Neural cell (in vitro differentiated cells): ENCODE data around the gene PCNA. TPM values are rescaled to one million over a fixed set of nuclear protein-coding genes. Genes with fewer than 3 reads are reported as not detected.

Experiments
- H2AFZ ChIP-seq: fragments of 200-600, 300-800 bp; sonication (generic), shearing (Covaris generic); 2 replicates; pipeline ENCODE4 v1.6.0; 2014; ENCODE audit warnings: low read depth, mild to moderate bottlenecking, antibody characterized with exemption, low read length, moderate library complexity
- H3F3A ChIP-seq: fragments of 200-600 bp; shearing (Covaris generic); 2 replicates; pipeline ENCODE4 v1.6.1; 2016; ENCODE audit warnings: mild to moderate bottlenecking, moderate library complexity, mixed read lengths, antibody characterized with exemption, low read length; ENCODE audit not compliant: insufficient read depth, poor library complexity, severe bottlenecking
- H3K27ac ChIP-seq: fragments of 200-600, 300-800 bp; sonication (generic), shearing (Covaris generic); 2 replicates; pipeline ENCODE4 v1.5.1; 2014; ENCODE audit warnings: mild to moderate bottlenecking, low read length, moderate library complexity
- H3K27me3 ChIP-seq: fragments of 300-800, 200-600 bp; sonication (generic), shearing (Covaris generic); 2 replicates; pipeline ENCODE4 v1.6.0; 2014; ENCODE audit warnings: mild to moderate bottlenecking, low read depth, low read length, moderate library complexity; ENCODE audit not compliant: insufficient read depth
- H3K36me3 ChIP-seq: fragments of 300-800, 200-600 bp; sonication (generic), shearing (Covaris generic); 2 replicates; pipeline ENCODE4 v1.5.1; 2014; ENCODE audit warnings: mild to moderate bottlenecking, antibody characterized with exemption, low read length, moderate library complexity; ENCODE audit not compliant: insufficient read depth
- H3K4me2 ChIP-seq: fragments of 300-800, 200-600 bp; sonication (generic), shearing (Covaris generic); 2 replicates; pipeline ENCODE4 v1.6.0; 2014; ENCODE audit warnings: mild to moderate bottlenecking, low read length
- H3K4me3 ChIP-seq: fragments of 300-800, 200-600 bp; sonication (generic), shearing (Covaris generic); 2 replicates; pipeline ENCODE4 v1.5.1; 2014; ENCODE audit warnings: mild to moderate bottlenecking, low read length, moderate library complexity
- H3K79me2 ChIP-seq: fragments of 200-600 bp; shearing (Covaris generic); replicated peaks from 2 replicates; pipeline ENCODE4 v1.6.0; 2014; ENCODE audit warnings: mild to moderate bottlenecking, low read length, moderate library complexity; ENCODE audit not compliant: insufficient read depth
- H3K9ac ChIP-seq: fragments of 300-800, 200-600 bp; sonication (generic), shearing (Covaris generic); 2 replicates; pipeline ENCODE4 v1.6.1; 2016; ENCODE audit warnings: mild to moderate bottlenecking, low read length, mixed read lengths
- H3K9me2 ChIP-seq: fragments of 200-600 bp; shearing (Covaris generic); 2 replicates; pipeline ENCODE4 v1.6.1; 2016; ENCODE audit warnings: mild to moderate bottlenecking, low read length, mixed read lengths; ENCODE audit not compliant: insufficient read depth
- H3K9me3 ChIP-seq: fragments of 200-600, 300-800 bp; sonication (generic), shearing (Covaris generic); 2 replicates; pipeline ENCODE4 v1.6.1; 2016; ENCODE audit warnings: mild to moderate bottlenecking, mixed run types, low read length, moderate library complexity, mixed read lengths
- H4K20me1 ChIP-seq: fragments of 200-600 bp; shearing (Covaris generic); 2 replicates; pipeline ENCODE4 v1.6.1; 2016; ENCODE audit warnings: mild to moderate bottlenecking, mixed run types; ENCODE audit not compliant: insufficient read depth
- EP300 ChIP-seq: fragments of 450-650 bp; conservative IDR thresholded peaks from 2 replicates; pipeline ENCODE4 v1.6.1; 2014; ENCODE audit warnings: antibody characterized with exemption, mild to moderate bottlenecking, moderate library complexity; ENCODE audit not compliant: poor library complexity, severe bottlenecking
- EZH2 ChIP-seq: fragments of 200-600, 300-800 bp; shearing (Covaris generic), sonication (generic); IDR thresholded peaks from 2 replicates; pipeline ENCODE4 v1.6.1; 2014; ENCODE audit warnings: antibody characterized with exemption, low read length, borderline replicate concordance, mild to moderate bottlenecking; ENCODE audit not compliant: insufficient read depth, poor library complexity, severe bottlenecking
- MXI1 ChIP-seq: fragments of 450-650 bp; conservative IDR thresholded peaks from 2 replicates; pipeline ENCODE4 v1.6.1; 2014; ENCODE audit warnings: antibody characterized with exemption, mild to moderate bottlenecking; ENCODE audit not compliant: poor library complexity, severe bottlenecking
- POLR2AphosphoS5 ChIP-seq: IDR thresholded peaks from 2 replicates; pipeline ENCODE4 v1.6.1; 2012
- RAD21 ChIP-seq: fragments of 450-650 bp; conservative IDR thresholded peaks from 2 replicates; pipeline ENCODE4 v1.6.1; 2014; ENCODE audit warnings: antibody characterized with exemption, mild to moderate bottlenecking, moderate library complexity
- REST ChIP-seq: IDR thresholded peaks from 2 replicates; pipeline ENCODE4 v1.6.1; 2012; ENCODE audit warnings: borderline replicate concordance
- SMC3 ChIP-seq: fragments of 450-650 bp; conservative IDR thresholded peaks from 2 replicates; pipeline ENCODE4 v1.6.1; 2014; ENCODE audit warnings: antibody characterized with exemption, mild to moderate bottlenecking, moderate library complexity; ENCODE audit not compliant: poor library complexity
- TAF1 ChIP-seq: IDR thresholded peaks from 2 replicates; pipeline ENCODE4 v1.6.1; 2012; ENCODE audit warnings: low read depth
- polyA plus RNA-seq: library from polyadenylated mRNA; depleted of rRNA; stranded (reverse); fragments of >200 nt; gene quantifications from 2 replicates; pipeline ENCODE4 v1.2.3, GENCODE V29; 2014
- TF ChIP-seq, protein P1 (sequence below): fragments of 450-650 bp; IDR thresholded peaks from 2 replicates; pipeline ENCODE4 v1.5.1; 2014; ENCODE audit warnings: antibody characterized with exemption, mild to moderate bottlenecking, moderate library complexity; ENCODE audit not compliant: poor library complexity, severe bottlenecking

The PCNA gene
- polyA plus RNA-seq, 1 donor from 2014 or later: 165 TPM

GRCh38 chr20:5073660-5074231, 46.0 kb downstream of the PCNA start:
- Histone ChIP-seq H3K9ac (no peak overlapping the region), H3K27ac (no peak overlapping the region), H2AFZ (no peak overlapping the region), H3K79me2 (no peaks in the 10 kb centered on the region), H3K4me3 (no peak overlapping the region), H3K27me3 (no peaks in the 10 kb centered on the region), H4K20me1 (no peaks in the 10 kb centered on the region), H3F3A (no peaks in the 10 kb centered on the region), H3K36me3 (no peaks in the 10 kb centered on the region), H3K4me2 (no peak overlapping the region), H3K9me2 (no peaks in the 10 kb centered on the region), H3K9me3 (no peaks in the 10 kb centered on the region)
- TF ChIP-seq SMC3 (no peak), EZH2 (no peak), REST (no peak), EP300 (no peak), RAD21 (no peak), TAF1 (no peak), MXI1 (no peak), POLR2AphosphoS5 (no peak)
- TF ChIP-seq, protein P1, sequence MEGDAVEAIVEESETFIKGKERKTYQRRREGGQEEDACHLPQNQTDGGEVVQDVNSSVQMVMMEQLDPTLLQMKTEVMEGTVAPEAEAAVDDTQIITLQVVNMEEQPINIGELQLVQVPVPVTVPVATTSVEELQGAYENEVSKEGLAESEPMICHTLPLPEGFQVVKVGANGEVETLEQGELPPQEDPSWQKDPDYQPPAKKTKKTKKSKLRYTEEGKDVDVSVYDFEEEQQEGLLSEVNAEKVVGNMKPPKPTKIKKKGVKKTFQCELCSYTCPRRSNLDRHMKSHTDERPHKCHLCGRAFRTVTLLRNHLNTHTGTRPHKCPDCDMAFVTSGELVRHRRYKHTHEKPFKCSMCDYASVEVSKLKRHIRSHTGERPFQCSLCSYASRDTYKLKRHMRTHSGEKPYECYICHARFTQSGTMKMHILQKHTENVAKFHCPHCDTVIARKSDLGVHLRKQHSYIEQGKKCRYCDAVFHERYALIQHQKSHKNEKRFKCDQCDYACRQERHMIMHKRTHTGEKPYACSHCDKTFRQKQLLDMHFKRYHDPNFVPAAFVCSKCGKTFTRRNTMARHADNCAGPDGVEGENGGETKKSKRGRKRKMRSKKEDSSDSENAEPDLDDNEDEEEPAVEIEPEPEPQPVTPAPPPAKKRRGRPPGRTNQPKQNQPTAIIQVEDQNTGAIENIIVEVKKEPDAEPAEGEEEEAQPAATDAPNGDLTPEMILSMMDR: no peak

DNA sequence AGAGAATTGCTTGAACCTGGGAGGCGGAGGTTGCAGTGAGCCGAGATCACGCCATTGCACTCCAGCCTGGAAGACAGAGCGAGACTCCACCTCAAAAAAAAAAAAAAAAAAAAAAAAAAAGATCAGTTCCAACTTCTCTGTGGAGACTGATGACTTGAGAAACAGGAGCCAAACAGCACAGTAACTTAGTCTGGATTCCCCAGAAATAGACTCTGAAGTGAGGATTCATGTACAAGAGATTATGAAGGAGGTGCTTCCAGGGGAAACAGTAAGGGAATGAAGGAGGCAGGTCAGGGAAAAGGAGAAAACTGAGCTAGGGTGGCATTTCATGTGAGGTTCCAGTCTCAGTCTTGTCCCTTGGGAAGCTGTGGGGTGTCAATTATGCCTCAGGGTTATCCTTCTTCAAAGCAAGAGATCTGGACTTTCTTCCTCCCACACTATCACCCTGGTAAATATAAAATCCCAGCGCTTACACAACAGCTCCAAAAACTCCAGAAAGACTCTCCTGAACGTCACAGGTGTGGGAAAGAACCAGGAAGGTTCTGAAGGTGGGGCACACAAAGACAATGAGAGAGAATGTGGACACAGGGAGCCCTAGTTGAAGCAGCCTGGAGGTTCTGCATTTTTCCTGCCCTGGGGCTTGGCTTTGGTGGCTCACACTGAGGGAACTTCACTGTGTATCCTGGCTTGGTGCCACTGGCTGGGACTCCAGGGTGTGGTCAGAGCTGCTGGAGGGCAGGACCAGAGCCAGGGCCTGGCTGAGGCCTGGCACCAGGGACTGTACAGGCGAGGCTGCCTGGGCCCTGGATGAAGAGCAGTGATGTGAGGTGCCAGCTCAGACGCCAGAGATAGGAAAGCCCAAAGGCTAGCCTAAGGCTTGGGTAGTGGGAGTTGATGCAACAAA, 46.8 kb downstream of the PCNA start:
- Histone ChIP-seq H3K4me2 (no peak overlapping the region), H2AFZ (no peak overlapping the region), H3K9me2 (no peaks in the 10 kb centered on the region), H3K27ac (no peak overlapping the region), H3K36me3 (no peaks in the 10 kb centered on the region), H3K9ac (no peak overlapping the region), H4K20me1 (no peaks in the 10 kb centered on the region), H3F3A (no peaks in the 10 kb centered on the region), H3K9me3 (no peaks in the 10 kb centered on the region), H3K79me2 (no peaks in the 10 kb centered on the region), H3K4me3 (no peak overlapping the region), H3K27me3 (no peaks in the 10 kb centered on the region)
- TF ChIP-seq, protein P1: no peak
- TF ChIP-seq TAF1 (no peak), POLR2AphosphoS5 (no peak), MXI1 (no peak), RAD21 (no peak), REST (no peak), EZH2 (no peak), EP300 (no peak), SMC3 (no peak)
